ENCODE measurements around the gene VWCE. TPM values are rescaled to one million over a fixed set of nuclear protein-coding genes. Genes with fewer than 3 reads are reported as not detected.
A peak's percentile ranks its signal among the peaks of the same experiment; 100 is the strongest.

VWCE gene
- total RNA-seq, 1 experiment from 2014 or later: not detected

GRCh38 chr11:61329871-61330270 lies 34.8 kb upstream of the VWCE start:
- DNase-seq (ENCODE audit: low read depth): no peak

DNA sequence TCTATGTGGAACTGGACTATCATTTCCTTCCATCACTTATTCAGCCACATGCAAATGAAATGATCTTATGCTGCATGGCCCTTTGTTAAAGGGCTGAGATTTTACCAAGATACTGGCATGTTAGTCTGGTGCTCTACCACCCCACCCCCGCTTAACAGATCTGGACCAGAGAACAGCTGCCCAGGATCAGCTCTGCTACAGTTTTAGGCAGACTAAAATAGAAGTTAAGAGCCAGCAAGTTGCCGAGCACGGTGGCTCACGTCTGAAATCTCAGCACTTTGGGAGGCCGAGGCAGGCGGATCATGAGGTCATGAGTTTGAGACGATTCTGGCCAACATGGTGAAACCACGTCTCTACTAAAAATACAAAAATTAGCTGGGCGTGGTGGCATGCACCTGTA lies 33.2 kb upstream of the VWCE start:
- no peak for DNase-seq (ENCODE audit: low read depth)

DNA sequence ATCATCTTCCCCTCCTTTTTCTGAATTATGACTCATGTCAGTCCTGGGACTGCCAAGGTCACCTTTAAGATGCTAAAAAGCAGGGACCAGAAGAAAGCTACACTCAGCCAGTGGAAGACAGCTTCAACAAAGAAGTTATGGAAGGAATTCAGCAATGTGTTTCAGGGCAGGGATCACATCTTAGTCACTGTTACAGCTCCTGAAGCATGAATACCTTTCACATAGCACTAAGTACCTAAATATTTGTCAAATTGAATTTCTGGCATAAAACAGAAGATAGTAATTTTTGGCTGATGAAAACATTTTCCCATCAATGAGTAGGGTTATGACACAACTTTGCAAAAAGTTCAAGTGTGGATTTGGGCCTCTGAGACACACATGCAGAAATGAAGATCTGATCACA lies 32.6 kb upstream of the VWCE start:
- no peak for DNase-seq (ENCODE audit: low read depth)

- DNase-seq (ENCODE audit: low read depth): no peak
Observed at GRCh38 chr11:61325649-61326414, 30.7 kb upstream of the VWCE start.

- no peak for DNase-seq (ENCODE audit: low read depth)
Observed at GRCh38 chr11:61315260-61315659, 20.1 kb upstream of the VWCE start.

DNA sequence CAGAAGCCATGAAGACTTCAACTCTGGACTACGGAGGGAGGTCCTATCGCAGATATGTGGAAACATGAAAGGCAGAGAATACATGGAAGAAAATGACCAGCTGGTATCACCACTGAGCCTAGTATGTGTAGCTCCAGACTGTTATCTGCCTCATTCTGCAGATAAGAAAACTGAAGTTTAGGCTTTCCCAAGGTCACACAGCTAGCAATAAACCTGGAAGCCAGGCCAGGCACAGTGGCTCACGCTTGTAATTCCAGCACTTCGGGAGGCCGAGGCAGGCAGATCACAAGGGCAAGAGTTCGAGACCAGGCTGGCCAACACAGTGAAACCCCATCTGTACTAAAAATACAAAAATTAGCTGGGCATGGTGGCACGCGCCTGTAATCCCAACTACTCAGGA lies 15.6 kb upstream of the VWCE start:
- DNase-seq (ENCODE audit: low read depth): no peak

GRCh38 chr11:61309739-61310138 lies 14.6 kb upstream of the VWCE start:
- DNase-seq (ENCODE audit: low read depth): no peak

DNA sequence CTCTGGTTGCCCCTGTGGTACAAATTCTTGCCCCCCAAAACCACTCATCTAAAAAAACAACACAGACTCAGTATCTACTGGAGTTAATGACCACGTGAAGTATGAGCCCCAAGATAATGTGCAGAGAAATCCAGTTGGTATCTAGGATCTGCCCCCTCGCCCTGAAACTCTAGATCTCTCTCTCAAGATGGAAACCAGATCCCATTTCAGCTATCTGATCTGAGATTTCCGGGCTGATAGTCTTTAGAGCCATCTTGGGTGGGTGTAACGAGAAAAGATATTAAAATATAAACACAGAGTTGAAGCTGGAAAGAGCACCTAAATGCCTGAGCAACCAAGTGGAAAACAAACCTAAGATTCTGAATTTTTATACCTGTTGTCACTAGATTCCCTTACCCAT lies 14.0 kb upstream of the VWCE start:
- no peak for DNase-seq (ENCODE audit: low read depth)

- no peak for DNase-seq (ENCODE audit: low read depth)
Observed at GRCh38 chr11:61307354-61307753, 12.2 kb upstream of the VWCE start.

DNA sequence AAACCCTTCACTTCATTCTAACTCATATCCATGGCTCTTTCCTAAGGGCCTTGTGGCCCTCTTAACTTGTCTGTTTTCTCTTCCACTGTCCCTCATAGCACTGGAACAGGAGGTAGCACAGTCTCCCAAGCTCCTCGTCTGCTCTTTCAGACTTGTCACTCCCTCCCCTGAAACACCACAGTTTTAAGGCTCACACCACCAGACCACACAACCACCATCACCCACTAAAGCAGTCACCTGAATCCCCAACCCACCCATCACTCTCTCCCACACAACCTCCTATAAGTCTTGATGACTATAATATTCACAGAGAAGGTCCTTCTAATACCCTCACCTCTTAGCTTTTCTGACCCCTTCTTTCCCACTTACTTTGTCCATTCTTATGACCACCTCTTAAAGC lies 11.1 kb upstream of the VWCE start:
- no peak for DNase-seq (ENCODE audit: low read depth)

DNA sequence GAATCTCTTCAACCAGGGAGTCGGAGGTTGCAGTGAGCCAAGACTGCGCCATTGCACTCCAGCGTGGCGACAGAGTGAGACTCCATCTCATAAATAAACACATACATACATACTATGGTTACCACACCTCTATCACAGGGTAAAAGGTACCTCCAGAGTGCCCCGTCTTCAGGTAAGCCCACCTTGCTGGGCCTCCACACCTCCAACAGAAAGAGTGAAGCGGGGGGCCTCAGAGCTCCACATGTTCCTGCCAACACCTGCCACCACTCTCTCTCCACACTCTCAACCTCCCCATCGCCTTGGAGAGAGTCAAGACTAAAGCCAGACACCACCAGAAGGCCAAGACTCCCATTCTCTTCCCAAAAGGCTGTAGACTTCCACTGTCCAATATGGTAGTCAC lies 10.3 kb upstream of the VWCE start:
- no peak for DNase-seq (ENCODE audit: low read depth)

- DNase-seq (ENCODE audit: low read depth): no peak
Observed at GRCh38 chr11:61303725-61304124, 8.6 kb upstream of the VWCE start.

GRCh38 chr11:61302550-61302949 lies 7.4 kb upstream of the VWCE start:
- DNase-seq (ENCODE audit: low read depth): no peak

DNA sequence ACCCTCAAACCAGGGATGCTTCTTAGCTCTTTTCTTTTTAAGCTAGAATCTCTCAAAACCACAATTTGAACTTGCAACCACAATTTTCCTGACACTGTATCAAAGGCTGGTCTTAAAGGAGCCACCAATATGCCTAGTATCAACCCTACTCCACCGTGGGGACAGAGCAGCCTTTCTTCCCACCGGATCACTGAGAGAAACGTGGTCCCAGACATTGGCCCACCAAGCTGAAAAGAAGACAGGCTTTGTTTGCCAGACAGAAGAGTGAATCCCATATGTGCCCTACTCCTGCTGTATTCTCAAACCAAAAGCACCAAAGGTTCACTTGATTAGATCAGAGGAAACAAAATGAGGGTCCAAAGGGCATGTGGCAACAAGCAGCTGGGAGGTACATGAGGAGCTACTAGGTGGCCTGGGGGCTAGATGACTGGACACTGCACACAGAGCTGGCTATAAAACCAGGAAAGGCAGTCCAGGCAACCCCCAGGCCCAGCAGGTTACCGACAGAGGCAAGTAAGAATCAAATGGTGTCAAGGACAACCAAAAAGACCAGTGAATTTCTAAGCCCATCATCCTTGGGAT lies 3.6 kb upstream of the VWCE start:
- peak; percentile 31 for DNase-seq (ENCODE audit: low read depth)

GRCh38 chr11:61297746-61298145 lies 2.6 kb upstream of the VWCE start:
- DNase-seq (ENCODE audit: low read depth): peak; percentile 95

DNA sequence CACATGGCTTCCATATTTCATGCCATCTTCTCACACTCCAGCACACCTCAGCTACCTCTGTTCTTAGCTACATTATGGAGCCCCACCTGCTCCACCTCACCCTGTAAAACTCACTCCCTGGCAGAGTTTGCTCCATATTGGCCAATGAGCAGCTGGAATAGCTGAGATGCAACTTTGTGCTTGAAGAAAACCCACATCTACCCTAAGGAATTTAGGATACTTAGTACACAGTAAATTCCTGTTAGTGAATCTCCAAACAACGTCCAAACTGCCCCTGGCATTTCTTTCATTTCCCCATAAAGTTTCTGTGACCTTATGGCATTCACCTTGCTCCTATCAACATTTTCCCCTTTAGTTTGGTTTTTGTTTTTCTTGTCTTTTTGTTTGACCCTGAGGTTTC lies 2.2 kb upstream of the VWCE start:
- DNase-seq (ENCODE audit: low read depth): no peak

DNA sequence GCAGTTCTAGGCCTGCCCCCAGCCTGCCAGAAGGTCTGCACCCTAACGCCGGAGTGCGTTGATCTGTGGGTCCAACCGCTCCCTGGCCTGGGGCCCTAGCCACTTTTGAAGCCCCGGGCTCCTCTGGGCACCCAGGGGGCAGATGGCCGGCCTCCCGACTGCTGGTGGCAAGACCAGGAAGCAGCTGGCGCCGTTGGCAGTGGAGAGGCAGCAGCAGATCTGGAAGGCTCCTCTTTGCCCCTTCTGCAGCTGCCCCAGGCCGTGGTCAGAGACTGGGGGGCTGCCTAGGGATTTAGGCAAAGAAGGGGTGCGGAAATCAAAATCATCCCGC lies 445 bp upstream of the VWCE start:
- DNase-seq (ENCODE audit: low read depth): no peak

GRCh38 chr11:61293867-61294716 lies 1.0 kb downstream of the VWCE start:
- DNase-seq (ENCODE audit: low read depth): peak; percentile 50

- no peak for DNase-seq (ENCODE audit: low read depth)
Observed at GRCh38 chr11:61292356-61292755, 2.8 kb downstream of the VWCE start.

DNA sequence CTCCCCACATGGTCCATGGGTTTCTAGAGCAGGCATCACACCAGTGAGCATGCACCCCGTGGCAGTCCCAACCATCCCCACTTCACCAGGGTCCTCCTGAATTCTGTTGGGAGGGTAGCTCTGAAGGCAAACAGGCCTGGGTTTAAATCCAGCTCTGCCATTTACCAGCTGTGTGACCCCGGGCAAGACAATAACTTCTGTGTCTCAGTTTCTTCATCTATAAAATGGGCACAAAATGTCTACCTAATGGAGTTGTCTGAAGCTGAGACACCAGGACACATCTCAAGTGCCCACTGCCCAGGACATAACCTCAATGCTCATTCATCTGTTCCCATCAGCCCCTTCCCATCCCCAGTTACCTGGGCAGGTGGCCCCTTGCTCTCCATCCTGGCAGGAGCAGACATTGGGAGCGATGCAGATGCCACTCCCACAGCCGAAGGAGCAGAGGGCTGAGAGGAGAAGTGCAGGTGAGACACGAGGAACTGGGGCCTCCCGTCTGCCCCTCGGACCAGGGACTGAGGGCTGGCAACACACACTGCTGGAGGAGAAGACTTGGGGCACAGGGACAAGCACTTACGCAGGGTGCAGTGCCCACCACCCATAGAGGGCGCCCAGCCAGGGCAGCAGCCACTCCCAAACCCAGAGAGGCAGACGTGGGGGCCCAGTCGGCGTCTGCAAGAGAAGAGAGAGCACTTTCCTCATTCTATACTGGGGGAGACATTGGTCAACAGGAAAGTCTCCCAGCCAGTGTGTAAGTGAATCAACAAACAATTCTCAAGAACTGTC lies 4.0 kb downstream of the VWCE start:
- no peak for DNase-seq (ENCODE audit: low read depth)

- DNase-seq (ENCODE audit: low read depth): no peak
Observed at GRCh38 chr11:61287338-61287977, 7.7 kb downstream of the VWCE start.

GRCh38 chr11:61283613-61284012 lies 11.5 kb downstream of the VWCE start:
- DNase-seq (ENCODE audit: low read depth): no peak
